ENCODE data around the gene RNF152.

Gene RNF152

DNA sequence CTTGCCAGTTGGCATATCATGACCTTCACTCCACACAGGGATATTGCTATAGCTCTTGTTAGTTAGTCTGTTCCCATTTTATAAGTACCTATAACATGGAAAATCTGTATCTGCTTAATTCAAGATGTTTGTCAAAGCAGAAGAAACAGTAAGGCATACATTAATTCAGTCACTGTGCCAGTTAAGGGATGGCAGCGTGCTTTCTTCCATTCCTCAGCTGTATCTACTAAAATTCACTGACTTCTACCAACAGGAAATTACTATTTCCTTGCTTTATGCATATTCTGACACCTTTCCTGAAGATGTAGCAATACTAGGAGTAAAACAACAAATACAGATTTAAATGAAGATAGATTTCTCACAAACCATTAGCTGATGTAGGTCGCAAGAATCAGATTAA, 59.9 kb downstream of the RNF152 start:
- peaks cover 36% of the 10 kb centered on the region for H3K79me2 ChIP-seq
- no peak overlapping the region for H3K4me3 ChIP-seq (ENCODE audit: low read depth, low read length)
- no peaks in the 10 kb centered on the region for H3K9me3 ChIP-seq (ENCODE audit: control insufficient read depth, low read length)
- TF ChIP-seq, protein P1, sequence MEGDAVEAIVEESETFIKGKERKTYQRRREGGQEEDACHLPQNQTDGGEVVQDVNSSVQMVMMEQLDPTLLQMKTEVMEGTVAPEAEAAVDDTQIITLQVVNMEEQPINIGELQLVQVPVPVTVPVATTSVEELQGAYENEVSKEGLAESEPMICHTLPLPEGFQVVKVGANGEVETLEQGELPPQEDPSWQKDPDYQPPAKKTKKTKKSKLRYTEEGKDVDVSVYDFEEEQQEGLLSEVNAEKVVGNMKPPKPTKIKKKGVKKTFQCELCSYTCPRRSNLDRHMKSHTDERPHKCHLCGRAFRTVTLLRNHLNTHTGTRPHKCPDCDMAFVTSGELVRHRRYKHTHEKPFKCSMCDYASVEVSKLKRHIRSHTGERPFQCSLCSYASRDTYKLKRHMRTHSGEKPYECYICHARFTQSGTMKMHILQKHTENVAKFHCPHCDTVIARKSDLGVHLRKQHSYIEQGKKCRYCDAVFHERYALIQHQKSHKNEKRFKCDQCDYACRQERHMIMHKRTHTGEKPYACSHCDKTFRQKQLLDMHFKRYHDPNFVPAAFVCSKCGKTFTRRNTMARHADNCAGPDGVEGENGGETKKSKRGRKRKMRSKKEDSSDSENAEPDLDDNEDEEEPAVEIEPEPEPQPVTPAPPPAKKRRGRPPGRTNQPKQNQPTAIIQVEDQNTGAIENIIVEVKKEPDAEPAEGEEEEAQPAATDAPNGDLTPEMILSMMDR (IDR thresholded peaks at IDR 0.05): no peak
- no peak overlapping the region for H3K27ac ChIP-seq
- H3K4me2 ChIP-seq (ENCODE audit: low read length): no peak overlapping the region
- no peak overlapping the region for H2AFZ ChIP-seq
- no peaks in the 10 kb centered on the region for H3K36me3 ChIP-seq (ENCODE audit: control insufficient read depth, insufficient read depth, low read length)
- no peak overlapping the region for H3K9ac ChIP-seq
- H3K4me1 ChIP-seq: no peaks in the 10 kb centered on the region
- no peaks in the 10 kb centered on the region for H3K27me3 ChIP-seq (ENCODE audit: control insufficient read depth, insufficient read depth, low read length)

DNA sequence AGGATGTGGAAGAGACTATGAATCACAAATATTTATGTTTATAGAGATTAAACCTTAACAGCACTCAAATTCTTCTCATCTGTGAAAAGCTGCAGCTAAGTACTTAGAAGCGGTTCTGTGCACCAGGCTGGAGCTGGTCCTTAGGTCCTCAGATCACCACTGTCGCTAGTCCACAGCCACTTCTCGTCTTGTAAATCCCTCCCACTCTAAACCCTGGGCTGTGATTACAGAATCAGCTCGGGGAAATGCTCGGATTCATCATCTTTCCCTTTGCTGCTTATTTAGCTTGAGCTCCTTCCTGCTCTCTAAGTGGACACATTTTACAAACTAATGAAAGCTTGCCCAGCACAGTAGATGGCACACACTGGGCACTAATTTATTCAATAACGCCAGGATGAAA, 61.7 kb downstream of the RNF152 start:
- TF ChIP-seq, protein P1 (IDR thresholded peaks at IDR 0.05): no peak
- Histone ChIP-seq H3K4me3 (ENCODE audit: low read depth, low read length) (no peak overlapping the region), H3K36me3 (ENCODE audit: control insufficient read depth, insufficient read depth, low read length) (no peaks in the 10 kb centered on the region), H3K27ac (no peak overlapping the region), H3K4me2 (ENCODE audit: low read length) (no peak overlapping the region), H3K4me1 (no peaks in the 10 kb centered on the region), H3K9me3 (ENCODE audit: control insufficient read depth, low read length) (no peaks in the 10 kb centered on the region), H3K79me2 (peaks cover 20% of the 10 kb centered on the region), H3K9ac (no peak overlapping the region), H2AFZ (no peak overlapping the region), H3K27me3 (ENCODE audit: control insufficient read depth, insufficient read depth, low read length) (no peaks in the 10 kb centered on the region)

DNA sequence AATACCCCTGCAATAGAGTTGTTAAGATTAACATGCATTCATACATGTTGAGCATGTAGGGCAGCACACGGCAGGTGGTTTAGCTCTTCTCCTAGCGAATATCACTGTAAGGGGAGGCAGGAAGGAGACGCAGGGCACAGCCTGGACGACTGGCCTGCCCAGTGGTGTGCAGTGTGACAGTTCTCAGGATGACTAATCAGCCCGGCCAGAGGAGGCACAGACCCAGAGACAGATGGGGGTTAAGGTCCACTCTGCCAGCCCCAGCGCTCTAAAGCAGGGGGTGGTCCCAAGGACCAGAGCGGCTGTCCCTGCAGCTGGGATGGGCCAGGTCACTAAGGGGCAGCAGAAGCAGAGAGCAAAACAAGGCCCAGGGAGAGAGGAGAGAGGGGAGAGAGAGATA, 63.7 kb downstream of the RNF152 start:
- Histone ChIP-seq H2AFZ (no peak overlapping the region), H3K79me2 (peaks cover 11% of the 10 kb centered on the region), H3K27ac (no peak overlapping the region), H3K4me3 (ENCODE audit: low read depth, low read length) (no peak overlapping the region), H3K4me1 (no peaks in the 10 kb centered on the region), H3K27me3 (ENCODE audit: control insufficient read depth, insufficient read depth, low read length) (no peaks in the 10 kb centered on the region), H3K9ac (no peak overlapping the region), H3K9me3 (ENCODE audit: control insufficient read depth, low read length) (no peaks in the 10 kb centered on the region), H3K4me2 (ENCODE audit: low read length) (no peak overlapping the region), H3K36me3 (ENCODE audit: control insufficient read depth, insufficient read depth, low read length) (no peaks in the 10 kb centered on the region)
- TF ChIP-seq, protein P1 (IDR thresholded peaks at IDR 0.05): no peak

GRCh38 chr18:61827591-61827990, 65.2 kb downstream of the RNF152 start:
- TF ChIP-seq, protein P1 (IDR thresholded peaks at IDR 0.05): no peak
- H3K9ac ChIP-seq: no peak overlapping the region
- H3K27me3 ChIP-seq (ENCODE audit: control insufficient read depth, insufficient read depth, low read length): no peaks in the 10 kb centered on the region
- H3K36me3 ChIP-seq (ENCODE audit: control insufficient read depth, insufficient read depth, low read length): no peaks in the 10 kb centered on the region
- no peak overlapping the region for H2AFZ ChIP-seq
- peaks cover 8% of the 10 kb centered on the region for H3K79me2 ChIP-seq
- no peaks in the 10 kb centered on the region for H3K4me1 ChIP-seq
- H3K4me2 ChIP-seq (ENCODE audit: low read length): no peak overlapping the region
- H3K27ac ChIP-seq: no peak overlapping the region
- no peak overlapping the region for H3K4me3 ChIP-seq (ENCODE audit: low read depth, low read length)
- H3K9me3 ChIP-seq (ENCODE audit: control insufficient read depth, low read length): no peaks in the 10 kb centered on the region

DNA sequence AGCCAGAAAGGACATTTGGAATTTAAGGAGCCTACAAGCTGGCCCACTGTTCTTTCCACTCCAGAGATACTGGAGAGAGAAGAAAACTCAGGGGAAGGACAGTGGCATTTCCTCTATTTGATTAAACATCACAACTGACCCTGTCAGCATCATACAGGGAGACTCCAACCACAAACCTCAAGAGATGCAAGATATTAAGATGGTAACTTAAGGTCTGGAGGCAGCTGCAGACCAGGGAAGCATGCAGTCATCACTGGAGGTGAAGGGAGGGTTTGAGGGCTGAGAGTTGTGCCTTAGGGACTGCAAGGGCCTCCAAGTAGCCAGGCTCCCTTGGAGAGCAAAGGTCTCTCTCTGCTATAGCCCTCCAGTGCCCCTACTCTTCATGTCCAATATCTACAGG, 67.4 kb downstream of the RNF152 start:
- Histone ChIP-seq H3K27ac (no peak overlapping the region), H2AFZ (no peak overlapping the region), H3K4me3 (ENCODE audit: low read depth, low read length) (no peak overlapping the region), H3K9me3 (ENCODE audit: control insufficient read depth, low read length) (no peaks in the 10 kb centered on the region), H3K4me1 (no peaks in the 10 kb centered on the region), H3K27me3 (ENCODE audit: control insufficient read depth, insufficient read depth, low read length) (no peaks in the 10 kb centered on the region), H3K36me3 (ENCODE audit: control insufficient read depth, insufficient read depth, low read length) (no peaks in the 10 kb centered on the region), H3K4me2 (ENCODE audit: low read length) (no peak overlapping the region), H3K79me2 (peaks cover 6% of the 10 kb centered on the region), H3K9ac (no peak overlapping the region)
- TF ChIP-seq, protein P1 (IDR thresholded peaks at IDR 0.05): no peak
